Fibroblast of skin of scalp (primary cell): ENCODE measurements around the gene ITGB1. TPM values are rescaled to one million over a fixed set of nuclear protein-coding genes. Genes with fewer than 3 reads are reported as not detected.
"Not testable (repeated sequence)": the region's sequence is repeated elsewhere in the genome, so short reads cannot be mapped to it uniquely, and the experiment has no call there.

Experiments
- DNase-seq: peaks from one replicate; pipeline ENCODE4 v3.0.0-alpha.2; 2013
- polyA plus RNA-seq, 2 experiments: library from polyadenylated mRNA; unstranded; fragments of 120-200 nt; gene quantifications; one replicate each; pipeline ENCODE4 v1.2.1, GENCODE V29; 2013; ENCODE audit not compliant: insufficient read length in 2 of 2

ITGB1 gene
- 2,079 TPM for polyA plus RNA-seq (2013, experiment 1 of 2; ENCODE audit: insufficient read length)
- 2,261 TPM for polyA plus RNA-seq (2013, experiment 2 of 2; ENCODE audit: insufficient read length)

GRCh38 chr10:32958085-32959005, at the start of gene ITGB1:
ITGB1 (minus strand) TSS chr10:32958230; CDS start chr10:32935558, 22,672 bp downstream.
- DNase-seq, result peak; percentile 99

GRCh38 chr10:33006342-33006887, 48.4 kb upstream of the ITGB1 start:
- no peak for DNase-seq

- peak; percentile 97 for DNase-seq
These were observed 47.6 kb upstream of the ITGB1 start for GRCh38 chr10:33005322-33006301.

- no peak for DNase-seq
These were observed 44.0 kb upstream of the ITGB1 start for GRCh38 chr10:33001908-33002492.

GRCh38 chr10:32998060-32998581, 40.1 kb upstream of the ITGB1 start:
- DNase-seq, result not testable (repeated sequence)

GRCh38 chr10:32995751-32996150, 37.7 kb upstream of the ITGB1 start:
- DNase-seq, result no peak

GRCh38 chr10:32995066-32995622, 37.1 kb upstream of the ITGB1 start:
- DNase-seq, result no peak

- not testable (repeated sequence) for DNase-seq
These were observed 36.6 kb upstream of the ITGB1 start for GRCh38 chr10:32994632-32995031.

GRCh38 chr10:32992310-32992709, 34.3 kb upstream of the ITGB1 start:
- not testable (repeated sequence) for DNase-seq

- DNase-seq, result no peak
These were observed 32.8 kb upstream of the ITGB1 start for GRCh38 chr10:32990811-32991210.

- no peak for DNase-seq
These were observed 30.6 kb upstream of the ITGB1 start for GRCh38 chr10:32988604-32989003.

GRCh38 chr10:32987172-32987571, 29.1 kb upstream of the ITGB1 start:
- DNase-seq, result no peak

- DNase-seq, result peak; percentile 47
These were observed 27.8 kb upstream of the ITGB1 start for GRCh38 chr10:32985775-32986350.

GRCh38 chr10:32985341-32985764, 27.3 kb upstream of the ITGB1 start:
- DNase-seq, result no peak

- DNase-seq, result no peak
These were observed 26.1 kb upstream of the ITGB1 start for GRCh38 chr10:32984003-32984600.

- peak; percentile 98 for DNase-seq
These were observed 25.2 kb upstream of the ITGB1 start for GRCh38 chr10:32982911-32983909.

GRCh38 chr10:32982293-32982709, 24.3 kb upstream of the ITGB1 start:
- DNase-seq, result peak; percentile 92

- DNase-seq, result peak; percentile 36
These were observed 23.7 kb upstream of the ITGB1 start for GRCh38 chr10:32981760-32982159.
